Spleen (tissue), 11 donors: ENCODE results near the gene POU2AF3. TPM values are rescaled to one million over a fixed set of nuclear protein-coding genes. Genes with fewer than 3 reads are reported as not detected.

ENCODE experiments used
- DNase-seq: peaks from one replicate; pipeline ENCODE4 v3.0.0-alpha.2; 2020
- H3K27ac ChIP-seq, 8 donors: fragments of 200-600 bp; sonication (generic) in 7 of 8; 1 replicate in 4 of 8; 2 replicates in 4 of 8; pipeline versions ENCODE4 v1.5.0 to v1.8.0; 2016 to 2021; ENCODE audit warnings: inconsistent platforms in 4 of 8, mild to moderate bottlenecking in 4 of 8, moderate library complexity in 1 of 8
- H3K27me3 ChIP-seq, 7 donors: fragments of 200-600 bp; sonication (generic) in 6 of 7; replicated peaks in 1 of 7; 1 replicate in 4 of 7; 2 replicates in 3 of 7; pipeline versions ENCODE4 v1.5.0 to v1.8.0; 2016 to 2021; ENCODE audit warnings: inconsistent platforms in 3 of 7, mild to moderate bottlenecking in 1 of 7
- H3K36me3 ChIP-seq, 6 donors: fragments of 200-600 bp; sonication (generic) in 5 of 6; 1 replicate in 4 of 6; 2 replicates in 2 of 6; pipeline versions ENCODE4 v1.5.0 to v1.8.0; 2016 to 2021; ENCODE audit warnings: inconsistent platforms in 2 of 6
- H3K4me1 ChIP-seq, 6 donors: fragments of 200-600 bp; sonication (generic) in 5 of 6; 1 replicate in 3 of 6; 2 replicates in 3 of 6; pipeline versions ENCODE4 v1.5.0 to v1.8.0; 2016 to 2021; ENCODE audit warnings: inconsistent platforms in 3 of 6
- H3K4me3 ChIP-seq, 8 donors: fragments of 200-600 bp; sonication (generic) in 7 of 8; 1 replicate in 4 of 8; 2 replicates in 4 of 8; pipeline versions ENCODE4 v1.5.0 to v1.8.0; 2016 to 2021; ENCODE audit warnings: inconsistent platforms in 4 of 8, mild to moderate bottlenecking in 4 of 8, moderate library complexity in 2 of 8
- H3K9me3 ChIP-seq, 8 donors: fragments of 200-600 bp; sonication (generic) in 7 of 8; 1 replicate in 4 of 8; 2 replicates in 4 of 8; pipeline versions ENCODE4 v1.5.0 to v1.8.0; 2016 to 2021; ENCODE audit warnings: inconsistent platforms in 4 of 8
- POLR2A ChIP-seq, 3 donors: fragments of 450-650 bp; IDR thresholded peaks; one replicate each; pipeline ENCODE4 v1.5.1; 2017; ENCODE audit warnings: antibody characterized with exemption in 3 of 3, mild to moderate bottlenecking in 1 of 3
- POLR2AphosphoS5 ChIP-seq, 3 donors: sonication (generic); formaldehyde crosslinking; IDR thresholded peaks; one replicate each; pipeline ENCODE4 v1.5.1; 2017; ENCODE audit warnings: antibody characterized with exemption in 3 of 3
- WGBS, 5 donors: extraction: QIAGEN DNeasy Blood & Tissue Kit in 3 of 5; methylation state at CpG; one replicate each; pipeline versions ENCODE4 v1.1.5 to v1.1.7; 2013 to 2018; 5-methylcytosine and 5-hydroxymethylcytosine counted together
- intact Hi-C: fragments of 100-400 bp; cut with DNase I; formaldehyde crosslinking; loops from one replicate; pipeline ENCODE4 v1.15.0; 2023; ENCODE audit warnings: low total_unique reads
- polyA plus RNA-seq, 3 donors: library from polyadenylated mRNA; stranded (reverse); fragments of 200-250 nt; gene quantifications; one replicate each; pipeline ENCODE4 v1.2.1, GENCODE V29; 2013
- total RNA-seq, 7 donors: library from RNA; depleted of rRNA in 3 of 7; stranded (reverse); fragments of >200 nt in 3 of 7; fragmentation: NEBNext Ultra II Directional in 4 of 7; extraction: Animal tissue kit (Norgen Biotek cat#: 25700) in 4 of 7; gene quantifications; one replicate each; pipeline versions ENCODE4 v1.1.0 to v1.2.1, GENCODE V29; 2016 to 2021
- TF ChIP-seq, protein P1 (sequence below), 11 experiments: fragments of 200-600 bp in 7 of 11; fragments of 450-650 bp in 4 of 11; sonication (generic) in 4 of 11; IDR thresholded peaks in 8 of 11; conservative IDR thresholded peaks in 3 of 11; 1 replicate in 7 of 11; 2 replicates in 4 of 11; pipeline versions ENCODE4 v1.4.0 to v1.8.0; 2016 to 2021; ENCODE audit warnings: antibody characterized with exemption in 11 of 11, inconsistent platforms in 4 of 11, mild to moderate bottlenecking in 1 of 11
- donor health status: healthy with polysubstance abuse.
- donor health status: DM: no; HTN: no; CAD: no; lungs with moderate emphysema.
- donor health status: DM: no; HTN: no; CAD: no.
- donor health status: Bipolar disorder and iron deficiency.
- donor health status: healthy.
- donor health status: DM: no; HTN: no; CAD: no.
- donor health status: DM: yes; HTN: yes; CAD: no.

The POU2AF3 gene
- total and polyA plus RNA-seq, 10 donors: 0.30 to 2.0 (median 0.61) TPM; not detected in 3

DNA sequence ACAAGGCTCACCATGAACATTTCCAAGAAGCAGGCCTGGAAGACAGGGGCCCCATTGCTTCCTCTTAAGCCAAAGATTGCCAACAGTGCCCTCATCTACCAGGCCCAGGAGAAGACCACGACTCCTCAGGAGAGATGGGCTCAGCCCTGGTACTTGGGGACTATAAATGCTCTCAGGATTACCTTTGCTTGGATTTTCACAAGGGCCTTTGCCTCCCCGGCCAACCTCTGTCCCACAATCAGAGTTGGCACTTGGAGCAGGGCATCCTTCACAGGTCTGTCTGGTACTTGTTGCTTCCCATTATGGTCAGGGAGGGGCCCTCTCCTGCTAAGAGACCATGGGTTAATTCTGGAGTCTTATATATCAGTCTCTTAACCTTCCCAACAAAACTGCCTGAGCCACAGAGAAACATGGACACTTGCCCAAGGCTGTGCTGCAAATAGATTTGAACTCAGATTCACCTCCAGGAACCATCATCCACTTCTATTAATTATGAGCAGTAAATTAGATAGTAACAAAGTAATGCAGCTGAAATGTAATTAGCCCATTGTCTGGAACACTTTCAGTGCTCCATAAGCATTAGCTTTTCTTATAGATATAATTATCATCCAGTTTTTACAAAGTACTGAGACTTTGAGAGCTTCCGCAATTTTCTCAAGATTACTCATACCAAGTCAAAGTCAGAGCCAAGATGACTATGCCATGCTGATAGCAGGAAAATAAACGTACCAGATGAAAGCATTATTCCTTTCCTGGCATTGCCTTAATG is 33.5 kb downstream of the POU2AF3 start:
- Histone ChIP-seq H3K4me1 (no peaks in the 10 kb centered on the region), H3K27me3 (no peaks in the 10 kb centered on the region), H3K4me3 (no peak overlapping the region), H3K9me3 (no peaks in the 10 kb centered on the region), H3K27ac (no peak overlapping the region), H3K36me3 (no peaks in the 10 kb centered on the region)
- TF ChIP-seq POLR2A (IDR thresholded peaks at IDR 0.05) (no peak), POLR2AphosphoS5 (IDR thresholded peaks at IDR 0.05) (no peak)
- TF ChIP-seq, protein P1, sequence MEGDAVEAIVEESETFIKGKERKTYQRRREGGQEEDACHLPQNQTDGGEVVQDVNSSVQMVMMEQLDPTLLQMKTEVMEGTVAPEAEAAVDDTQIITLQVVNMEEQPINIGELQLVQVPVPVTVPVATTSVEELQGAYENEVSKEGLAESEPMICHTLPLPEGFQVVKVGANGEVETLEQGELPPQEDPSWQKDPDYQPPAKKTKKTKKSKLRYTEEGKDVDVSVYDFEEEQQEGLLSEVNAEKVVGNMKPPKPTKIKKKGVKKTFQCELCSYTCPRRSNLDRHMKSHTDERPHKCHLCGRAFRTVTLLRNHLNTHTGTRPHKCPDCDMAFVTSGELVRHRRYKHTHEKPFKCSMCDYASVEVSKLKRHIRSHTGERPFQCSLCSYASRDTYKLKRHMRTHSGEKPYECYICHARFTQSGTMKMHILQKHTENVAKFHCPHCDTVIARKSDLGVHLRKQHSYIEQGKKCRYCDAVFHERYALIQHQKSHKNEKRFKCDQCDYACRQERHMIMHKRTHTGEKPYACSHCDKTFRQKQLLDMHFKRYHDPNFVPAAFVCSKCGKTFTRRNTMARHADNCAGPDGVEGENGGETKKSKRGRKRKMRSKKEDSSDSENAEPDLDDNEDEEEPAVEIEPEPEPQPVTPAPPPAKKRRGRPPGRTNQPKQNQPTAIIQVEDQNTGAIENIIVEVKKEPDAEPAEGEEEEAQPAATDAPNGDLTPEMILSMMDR (IDR thresholded peaks at IDR 0.05 in 8 of 11, conservative IDR thresholded peaks at IDR 0.05 in 3 of 11): no peak
- WGBS, 5 donors: 56 to 85% (median 78%) methylated on average over 4 of the region's 4 CpGs
- intact Hi-C loops: no loop called here
- no peak for DNase-seq

DNA sequence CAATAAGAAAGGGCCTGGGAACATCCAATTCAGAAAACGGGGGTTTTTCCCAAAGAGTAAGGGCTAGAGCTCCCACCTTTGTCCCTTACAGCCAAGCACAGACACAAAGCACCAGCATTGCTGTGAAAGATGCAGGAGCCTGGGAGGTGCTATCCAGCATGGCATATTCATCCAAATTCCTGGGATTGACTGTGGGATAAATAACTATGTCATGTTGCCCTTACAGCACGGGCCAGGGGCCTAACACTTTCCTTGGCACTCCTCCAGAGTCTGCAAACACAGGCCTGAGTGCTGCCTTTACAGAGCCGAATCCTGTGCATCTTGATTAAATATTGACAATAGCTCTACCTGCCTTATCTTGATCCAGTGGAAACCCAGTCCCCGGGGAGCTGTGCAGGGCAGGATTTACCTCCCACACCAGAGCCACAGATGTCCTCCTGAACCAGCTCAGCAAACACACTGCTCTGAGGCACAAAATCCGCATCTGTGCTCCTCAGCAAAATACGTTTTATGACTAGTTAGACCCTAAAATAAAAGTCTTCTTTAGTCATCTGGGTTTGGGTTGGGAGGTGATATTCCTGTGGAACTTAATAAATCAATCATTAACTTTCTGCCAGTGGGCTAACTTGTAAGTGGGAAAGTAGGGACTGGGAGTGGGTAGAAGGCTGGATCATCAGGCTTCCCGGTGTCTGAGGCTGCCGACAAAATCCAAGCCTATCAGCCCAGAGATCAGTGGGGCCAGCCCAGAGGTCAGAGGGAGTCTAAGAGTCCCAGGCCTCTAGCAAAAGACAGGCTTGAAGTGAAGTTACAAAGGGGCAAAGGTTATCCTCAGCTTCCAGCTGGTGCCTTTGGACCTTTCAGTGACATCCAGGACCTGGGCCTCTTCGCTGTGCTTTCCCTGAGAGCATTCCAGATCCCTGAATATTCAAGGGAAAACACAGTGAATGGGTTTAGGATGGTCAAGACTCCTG is 36.5 kb downstream of the POU2AF3 start:
- DNase-seq: no peak
- Histone ChIP-seq H3K36me3 (no peaks in the 10 kb centered on the region), H3K27ac (no peak overlapping the region), H3K4me1 (no peaks in the 10 kb centered on the region), H3K27me3 (no peaks in the 10 kb centered on the region), H3K9me3 (peaks cover 0 to 11% (median 9%) of the 10 kb centered on the region in 8 donors), H3K4me3 (no peak overlapping the region)
- WGBS, 5 donors: 68 to 88% (median 77%) methylated on average over 8 to 9 of the region's 9 CpGs
- TF ChIP-seq, protein P1 (IDR thresholded peaks at IDR 0.05 in 8 of 11, conservative IDR thresholded peaks at IDR 0.05 in 3 of 11): no peak
- TF ChIP-seq POLR2AphosphoS5 (IDR thresholded peaks at IDR 0.05) (no peak), POLR2A (IDR thresholded peaks at IDR 0.05) (no peak)
- intact Hi-C loops: no loop called here

DNA sequence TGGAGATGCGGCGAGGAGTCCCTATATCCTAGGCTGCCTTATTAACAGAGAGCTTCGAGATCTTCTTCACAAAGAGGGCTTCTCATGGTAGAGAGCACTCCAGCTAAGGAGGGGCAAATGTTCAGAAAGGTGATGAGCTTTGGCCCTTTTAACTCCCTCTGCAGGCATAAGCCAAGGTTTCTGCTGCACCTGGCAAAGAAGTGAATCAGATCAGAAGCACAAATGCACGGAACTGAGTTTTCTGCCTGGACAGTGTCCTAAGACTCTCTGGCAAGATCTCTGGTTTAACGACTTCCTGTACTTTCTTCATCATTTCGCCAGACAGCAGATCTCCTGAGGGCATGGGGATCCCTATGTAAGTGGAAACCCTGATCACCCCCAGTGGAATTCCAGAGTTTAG is 37.2 kb downstream of the POU2AF3 start:
- H3K36me3 ChIP-seq: no peaks in the 10 kb centered on the region
- no peak overlapping the region for H3K4me3 ChIP-seq
- no peaks in the 10 kb centered on the region for H3K4me1 ChIP-seq
- no peak for DNase-seq
- no peaks in the 10 kb centered on the region for H3K27me3 ChIP-seq
- 72 to 84% (median 76%) methylated on average over 6 of the region's 6 CpGs for WGBS, 5 donors
- H3K9me3 ChIP-seq: peaks cover 0 to 18% (median 15%) of the 10 kb centered on the region in 8 donors
- no peak overlapping the region for H3K27ac ChIP-seq
- no peak for TF ChIP-seq POLR2A (IDR thresholded peaks at IDR 0.05)
- intact Hi-C loops: no loop called here

DNA sequence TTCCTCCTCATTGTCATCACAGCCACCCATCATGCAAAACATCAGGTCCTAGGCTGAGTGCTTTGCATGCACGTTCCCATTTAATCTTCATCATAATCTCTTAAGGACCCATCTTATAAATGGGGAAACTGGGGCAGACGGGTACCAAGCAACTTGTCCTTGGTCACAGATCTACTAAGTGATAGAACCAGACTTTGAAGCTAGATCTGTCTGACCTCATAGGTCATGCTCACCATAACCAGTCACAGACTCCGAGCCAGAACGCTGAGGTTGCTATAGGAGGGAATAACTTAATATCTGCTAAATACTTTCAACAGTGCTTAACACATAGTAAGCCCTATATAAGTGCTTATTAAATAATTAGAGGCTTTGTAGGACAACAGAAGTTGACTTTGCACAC is 37.7 kb downstream of the POU2AF3 start:
- no peaks in the 10 kb centered on the region for H3K4me1 ChIP-seq
- H3K27me3 ChIP-seq: no peaks in the 10 kb centered on the region
- TF ChIP-seq POLR2AphosphoS5 (IDR thresholded peaks at IDR 0.05) (no peak), POLR2A (IDR thresholded peaks at IDR 0.05) (no peak)
- TF ChIP-seq, protein P1 (IDR thresholded peaks at IDR 0.05 in 8 of 11, conservative IDR thresholded peaks at IDR 0.05 in 3 of 11): no peak
- no peak overlapping the region for H3K4me3 ChIP-seq
- intact Hi-C loops: no loop called here
- no peak overlapping the region for H3K27ac ChIP-seq
- no peaks in the 10 kb centered on the region for H3K36me3 ChIP-seq
- DNase-seq: no peak
- peaks cover 0 to 18% (median 15%) of the 10 kb centered on the region in 8 donors for H3K9me3 ChIP-seq
- 91 to 97% (median 94%) methylated on average over 4 of the region's 4 CpGs for WGBS, 5 donors
